ENCODE results near the gene COL4A2. TPM values are rescaled to one million over a fixed set of nuclear protein-coding genes. Genes with fewer than 3 reads are reported as not detected.

COL4A2 gene
- polyA plus RNA-seq, 1 experiment: 886 TPM

DNA sequence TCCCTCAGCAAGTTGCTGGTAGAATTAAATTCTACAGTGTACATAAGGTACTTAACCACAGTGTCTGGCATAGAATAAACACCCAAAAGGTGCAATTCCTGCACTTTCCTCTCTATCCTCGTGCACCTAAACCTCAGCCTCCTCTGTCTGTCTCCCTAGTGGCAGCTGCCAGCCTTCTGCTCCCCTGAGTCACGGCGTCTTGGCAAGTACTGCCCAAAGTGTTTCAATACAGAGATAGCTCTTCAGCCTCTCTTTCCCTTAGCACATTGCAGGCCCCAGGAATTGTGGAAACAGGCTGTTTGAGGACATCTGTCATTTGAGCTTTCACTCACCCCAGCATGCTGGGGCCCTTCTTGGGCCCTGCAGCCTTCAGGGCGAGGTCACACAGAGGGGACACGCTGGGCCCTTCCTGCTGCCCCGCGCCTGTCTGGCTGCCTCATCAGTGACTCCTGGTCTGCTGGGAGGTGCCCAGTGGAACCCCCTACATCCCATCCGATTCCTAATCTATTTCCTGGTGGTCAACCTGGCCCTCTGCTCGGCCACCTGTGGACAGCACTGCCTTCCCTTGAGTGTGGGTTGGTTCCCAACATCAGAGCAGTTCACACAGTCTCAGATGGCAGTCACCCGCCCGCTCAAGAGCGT, 19.3 kb downstream of the COL4A2 start:
- Histone ChIP-seq H3K36me3 (ENCODE audit: control insufficient read depth, insufficient read depth, low read length) (no peaks in the 10 kb centered on the region), H3K4me3 (ENCODE audit: low read depth, low read length) (no peak overlapping the region), H3K27me3 (ENCODE audit: control insufficient read depth, insufficient read depth, low read length) (no peaks in the 10 kb centered on the region)
- CTCF ChIA-PET: interaction anchor here (0.9 to 1.0 kb wide), 2 partner anchors 14 to 79 kb away, joined by 3 read pairs; no protein-coding TSS in a partner anchor
- POLR2A ChIA-PET: no interaction called here
- DNase-seq (ENCODE audit: low read depth): no peak
- TF ChIP-seq, protein P1, sequence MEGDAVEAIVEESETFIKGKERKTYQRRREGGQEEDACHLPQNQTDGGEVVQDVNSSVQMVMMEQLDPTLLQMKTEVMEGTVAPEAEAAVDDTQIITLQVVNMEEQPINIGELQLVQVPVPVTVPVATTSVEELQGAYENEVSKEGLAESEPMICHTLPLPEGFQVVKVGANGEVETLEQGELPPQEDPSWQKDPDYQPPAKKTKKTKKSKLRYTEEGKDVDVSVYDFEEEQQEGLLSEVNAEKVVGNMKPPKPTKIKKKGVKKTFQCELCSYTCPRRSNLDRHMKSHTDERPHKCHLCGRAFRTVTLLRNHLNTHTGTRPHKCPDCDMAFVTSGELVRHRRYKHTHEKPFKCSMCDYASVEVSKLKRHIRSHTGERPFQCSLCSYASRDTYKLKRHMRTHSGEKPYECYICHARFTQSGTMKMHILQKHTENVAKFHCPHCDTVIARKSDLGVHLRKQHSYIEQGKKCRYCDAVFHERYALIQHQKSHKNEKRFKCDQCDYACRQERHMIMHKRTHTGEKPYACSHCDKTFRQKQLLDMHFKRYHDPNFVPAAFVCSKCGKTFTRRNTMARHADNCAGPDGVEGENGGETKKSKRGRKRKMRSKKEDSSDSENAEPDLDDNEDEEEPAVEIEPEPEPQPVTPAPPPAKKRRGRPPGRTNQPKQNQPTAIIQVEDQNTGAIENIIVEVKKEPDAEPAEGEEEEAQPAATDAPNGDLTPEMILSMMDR (IDR thresholded peaks at IDR 0.05; ENCODE audit: insufficient read depth, low read depth, low read length): no peak

GRCh38 chr13:110327051-110327721, 20.1 kb downstream of the COL4A2 start:
- Histone ChIP-seq H3K27me3 (ENCODE audit: control insufficient read depth, insufficient read depth, low read length) (no peaks in the 10 kb centered on the region), H3K36me3 (ENCODE audit: control insufficient read depth, insufficient read depth, low read length) (no peaks in the 10 kb centered on the region), H3K4me3 (ENCODE audit: low read depth, low read length) (no peak overlapping the region)
- DNase-seq (ENCODE audit: low read depth): no peak
- ChIA-PET CTCF (interaction anchor here (0.8 to 1.0 kb wide), 3 partner anchors 10 to 17 kb away, joined by 3 read pairs; no protein-coding TSS in a partner anchor), POLR2A (no interaction called here)
- TF ChIP-seq, protein P1 (IDR thresholded peaks at IDR 0.05; ENCODE audit: insufficient read depth, low read depth, low read length): no peak

DNA sequence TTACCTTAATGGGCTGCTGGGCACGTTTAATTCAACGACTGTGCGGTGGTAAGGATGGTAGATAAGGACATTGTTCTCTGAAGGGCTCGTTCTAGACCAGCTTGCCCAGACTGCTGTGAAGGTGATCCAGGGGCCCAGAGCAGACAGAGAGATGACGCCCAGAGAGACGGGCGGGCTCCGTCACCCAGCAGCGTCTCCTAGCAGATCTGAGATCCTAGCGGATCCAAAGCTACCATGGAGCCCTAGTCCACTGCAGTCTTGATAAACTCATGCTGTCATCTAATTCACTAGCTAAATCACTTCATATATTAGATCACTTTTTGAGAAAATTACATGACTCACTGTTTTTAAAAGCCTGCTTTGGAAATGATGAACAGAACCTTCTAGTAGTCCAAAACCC, 21.5 kb downstream of the COL4A2 start:
- TF ChIP-seq, protein P1 (IDR thresholded peaks at IDR 0.05; ENCODE audit: insufficient read depth, low read depth, low read length): no peak
- Histone ChIP-seq H3K4me3 (ENCODE audit: low read depth, low read length) (no peak overlapping the region), H3K36me3 (ENCODE audit: control insufficient read depth, insufficient read depth, low read length) (no peaks in the 10 kb centered on the region), H3K27me3 (ENCODE audit: control insufficient read depth, insufficient read depth, low read length) (no peaks in the 10 kb centered on the region)
- CTCF ChIA-PET: interaction anchor here (1.1 kb wide), 1 partner anchor 10 kb away, joined by 3 read pairs; no protein-coding TSS in a partner anchor
- POLR2A ChIA-PET: no interaction called here
- no peak for DNase-seq (ENCODE audit: low read depth)

DNA sequence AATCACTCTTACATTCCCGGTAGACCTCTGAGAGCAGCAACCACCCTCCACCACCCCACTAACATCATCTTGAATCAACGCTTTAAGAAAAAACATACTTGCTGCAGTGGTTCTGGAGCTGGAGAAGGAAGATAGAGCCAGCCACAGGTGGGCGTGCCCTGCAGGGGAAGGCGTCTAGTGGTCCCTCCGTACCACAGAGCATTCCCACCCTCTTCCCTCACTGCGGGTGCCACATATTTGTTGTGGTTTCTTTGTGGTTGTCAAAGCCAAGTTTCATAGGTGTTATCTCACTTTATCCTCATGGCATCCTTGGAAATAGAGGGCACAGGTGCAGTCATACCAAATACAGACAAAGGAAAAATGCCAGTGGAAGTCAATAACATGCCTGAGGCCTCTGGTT, 22.2 kb downstream of the COL4A2 start:
- Histone ChIP-seq H3K27me3 (ENCODE audit: control insufficient read depth, insufficient read depth, low read length) (no peaks in the 10 kb centered on the region), H3K36me3 (ENCODE audit: control insufficient read depth, insufficient read depth, low read length) (no peaks in the 10 kb centered on the region), H3K4me3 (ENCODE audit: low read depth, low read length) (no peak overlapping the region)
- DNase-seq (ENCODE audit: low read depth): no peak
- TF ChIP-seq, protein P1 (IDR thresholded peaks at IDR 0.05; ENCODE audit: insufficient read depth, low read depth, low read length): no peak
- CTCF ChIA-PET: interaction anchor here (1.1 kb wide), 1 partner anchor 10 kb away, joined by 3 read pairs; no protein-coding TSS in a partner anchor
- POLR2A ChIA-PET: no interaction called here

DNA sequence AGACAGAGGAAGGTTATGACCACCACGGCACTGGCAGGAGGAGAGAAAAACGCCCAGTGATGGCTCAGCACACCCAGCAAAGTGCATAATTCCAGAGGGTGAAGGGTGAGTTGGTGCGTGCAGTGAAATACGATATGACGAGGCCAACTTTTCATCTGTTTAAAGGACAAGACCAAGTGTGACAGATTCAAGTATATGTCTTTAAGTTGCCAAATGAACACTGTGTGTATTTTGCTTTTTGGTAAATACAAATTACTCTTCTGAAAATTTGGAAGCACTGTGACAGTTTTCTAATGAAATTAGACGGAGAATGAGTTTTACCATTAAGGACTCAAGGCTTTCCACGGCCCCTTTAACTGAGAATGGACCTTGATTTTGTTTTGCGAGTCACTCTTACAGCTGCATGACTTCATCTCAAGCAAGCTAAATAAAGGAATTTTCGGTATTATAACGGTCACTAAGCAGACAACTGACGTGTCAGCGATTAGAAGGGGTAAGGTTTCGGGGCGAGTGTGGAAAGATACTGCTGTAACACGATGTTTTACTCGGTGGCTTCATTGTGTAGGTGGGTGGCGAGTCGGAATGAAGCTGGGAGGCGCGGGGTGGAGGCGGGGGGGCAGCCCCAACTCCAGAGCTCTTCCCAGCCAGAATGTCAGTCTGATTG, 22.8 kb downstream of the COL4A2 start:
- no peaks in the 10 kb centered on the region for H3K36me3 ChIP-seq (ENCODE audit: control insufficient read depth, insufficient read depth, low read length)
- H3K27me3 ChIP-seq (ENCODE audit: control insufficient read depth, insufficient read depth, low read length): no peaks in the 10 kb centered on the region
- DNase-seq (ENCODE audit: low read depth): no peak
- H3K4me3 ChIP-seq (ENCODE audit: low read depth, low read length): no peak overlapping the region
- CTCF ChIA-PET: interaction anchor here (0.9 kb wide), 1 partner anchor 82 kb away, joined by 3 read pairs; no protein-coding TSS in a partner anchor
- TF ChIP-seq, protein P1 (IDR thresholded peaks at IDR 0.05; ENCODE audit: insufficient read depth, low read depth, low read length): no peak
- POLR2A ChIA-PET: no interaction called here
